ENCODE data around the gene TMEM53.

GRCh38 chr1:44684525-44684924 lies 10.2 kb upstream of the TMEM53 start:
- TF ChIP-seq POLR2A (IDR thresholded peaks at IDR 0.05) (no peak), CTCF (IDR thresholded peaks at IDR 0.05) (no peak), EP300 (IDR thresholded peaks at IDR 0.05) (no peak)

All from ovary (tissue), 3 donors.